ENCODE results near the gene RNFT2.

The RNFT2 gene

GRCh38 chr12:116737774-116738657, at the start of gene RNFT2, which contains the start of gene SPRING1:
Gene RNFT2 (plus strand): TSS chr12:116738315. CDS start chr12:116740498, 2,183 bp downstream.
Gene SPRING1 (minus strand): TSS chr12:116738069. CDS start chr12:116737900, 169 bp downstream.
- DNase-seq (ENCODE audit: low read depth, low spot score) = peak; percentile 98

- DNase-seq (ENCODE audit: low read depth, low spot score) = no peak
These were observed 48.6 kb upstream of the RNFT2 start for GRCh38 chr12:116689521-116689920.

- no peak for DNase-seq (ENCODE audit: low read depth, low spot score)
These were observed 48.0 kb upstream of the RNFT2 start for GRCh38 chr12:116689979-116690744.

GRCh38 chr12:116691205-116691604, 46.9 kb upstream of the RNFT2 start:
- no peak for DNase-seq (ENCODE audit: low read depth, low spot score)

- no peak for DNase-seq (ENCODE audit: low read depth, low spot score)
These were observed 46.5 kb upstream of the RNFT2 start for GRCh38 chr12:116691636-116692035.

- DNase-seq (ENCODE audit: low read depth, low spot score) = no peak
These were observed 45.5 kb upstream of the RNFT2 start for GRCh38 chr12:116692605-116693004.

- no peak for DNase-seq (ENCODE audit: low read depth, low spot score)
These were observed 44.6 kb upstream of the RNFT2 start for GRCh38 chr12:116693286-116694227.

GRCh38 chr12:116694653-116695463, 43.3 kb upstream of the RNFT2 start:
- no peak for DNase-seq (ENCODE audit: low read depth, low spot score)

GRCh38 chr12:116695464-116695725, 42.7 kb upstream of the RNFT2 start:
- DNase-seq (ENCODE audit: low read depth, low spot score) = no peak

- DNase-seq (ENCODE audit: low read depth, low spot score) = no peak
These were observed 40.8 kb upstream of the RNFT2 start for GRCh38 chr12:116697305-116697704.

- no peak for DNase-seq (ENCODE audit: low read depth, low spot score)
These were observed 40.4 kb upstream of the RNFT2 start for GRCh38 chr12:116697716-116698115.

GRCh38 chr12:116698116-116698515, 40.0 kb upstream of the RNFT2 start:
- no peak for DNase-seq (ENCODE audit: low read depth, low spot score)

GRCh38 chr12:116698554-116699075, 39.5 kb upstream of the RNFT2 start:
- DNase-seq (ENCODE audit: low read depth, low spot score) = no peak

- DNase-seq (ENCODE audit: low read depth, low spot score) = no peak
These were observed 38.0 kb upstream of the RNFT2 start for GRCh38 chr12:116700066-116700465.

GRCh38 chr12:116701432-116701831, 36.7 kb upstream of the RNFT2 start:
- DNase-seq (ENCODE audit: low read depth, low spot score) = no peak

- no peak for DNase-seq (ENCODE audit: low read depth, low spot score)
These were observed 34.8 kb upstream of the RNFT2 start for GRCh38 chr12:116703214-116703795.

- no peak for DNase-seq (ENCODE audit: low read depth, low spot score)
These were observed 30.4 kb upstream of the RNFT2 start for GRCh38 chr12:116707751-116708150.

- DNase-seq (ENCODE audit: low read depth, low spot score) = peak; percentile 23
These were observed 29.0 kb upstream of the RNFT2 start for GRCh38 chr12:116708826-116709756.

GRCh38 chr12:116709768-116710167, 28.3 kb upstream of the RNFT2 start:
- no peak for DNase-seq (ENCODE audit: low read depth, low spot score)

All from smooth muscle cell of the brain vasculature (primary cell).